Lower leg skin (tissue), 4 donors: ENCODE measurements around the gene MOSPD2. TPM values are rescaled to one million over a fixed set of nuclear protein-coding genes. Genes with fewer than 3 reads are reported as not detected.

Experiments used
- DNase-seq, 2 donors: peaks; one replicate each; pipeline ENCODE4 v3.0.0-alpha.2; 2019; ENCODE audit warnings: low spot score in 2 of 2
- H3K4me3 ChIP-seq: fragments of 200-600 bp; sonication (generic); 2 replicates; pipeline ENCODE4 v1.5.1; 2017; ENCODE audit warnings: mild to moderate bottlenecking, low read depth; ENCODE audit not compliant: poor library complexity, severe bottlenecking
- CTCF ChIP-seq, 3 donors: fragments of 450-650 bp; IDR thresholded peaks; one replicate each; pipeline ENCODE4 v1.5.1; 2016; ENCODE audit warnings: antibody characterized with exemption in 3 of 3, mild to moderate bottlenecking in 3 of 3, moderate library complexity in 2 of 3
- POLR2A ChIP-seq, 2 donors: fragments of 450-650 bp; IDR thresholded peaks; one replicate each; pipeline ENCODE4 v1.6.1; 2016 to 2017; ENCODE audit warnings: antibody characterized with exemption in 2 of 2, mild to moderate bottlenecking in 1 of 2, moderate library complexity in 1 of 2
- WGBS, 2 donors: methylation state at CpG; one replicate each; pipeline ENCODE4 v1.1.5; 2018; 5-methylcytosine and 5-hydroxymethylcytosine counted together
- intact Hi-C: fragments of 100-400 bp; cut with DNase I; formaldehyde crosslinking; loops from one replicate; pipeline ENCODE4 v1.15.0; 2023; ENCODE audit warnings: low total_unique reads
- total RNA-seq, 4 donors: library from RNA; depleted of rRNA; stranded (reverse); fragments of >200 nt; gene quantifications; one replicate each; pipeline ENCODE4 v1.1.0, GENCODE V29; 2016

MOSPD2 gene
- 10 to 100 TPM; 17.3 to 41.5 (median 22.5) TPM for total RNA-seq

GRCh38 chrX:14872851-14873675, at the start of gene MOSPD2, which contains the start of gene FANCB:
TSS of gene MOSPD2 (plus strand) at chrX:14873421. CDS start at chrX:14873529, 108 bp downstream.
TSS of gene FANCB (minus strand) at chrX:14873069. CDS start at chrX:14865510, 7,559 bp downstream.
- peak; percentile 91 to 98 for DNase-seq
- WGBS, 2 donors: 0 to 51% methylated on average over 6 to 77 of the region's 78 CpGs
- TF ChIP-seq CTCF (IDR thresholded peaks at IDR 0.05) (no peak), POLR2A (IDR thresholded peaks at IDR 0.05) (no peak)
- peak within 1 kb of the TSS; percentile 72 for H3K4me3 ChIP-seq
- intact Hi-C loops: no loop called here

- TF ChIP-seq POLR2A (IDR thresholded peaks at IDR 0.05): no peak
- no peak for TF ChIP-seq CTCF (IDR thresholded peaks at IDR 0.05)
- H3K4me3 ChIP-seq: no peak overlapping the region
- intact Hi-C loops: no loop called here
- DNase-seq: no peak
Measured at GRCh38 chrX:14825851-14826250, 47.4 kb upstream of the MOSPD2 start.

GRCh38 chrX:14826319-14826718, 46.9 kb upstream of the MOSPD2 start:
- no peak for TF ChIP-seq CTCF (IDR thresholded peaks at IDR 0.05)
- no peak for TF ChIP-seq POLR2A (IDR thresholded peaks at IDR 0.05)
- WGBS, 2 donors: 58 to 75% methylated on average over 3 of the region's 3 CpGs
- no peak for DNase-seq
- intact Hi-C loops: no loop called here
- no peak overlapping the region for H3K4me3 ChIP-seq

GRCh38 chrX:14829643-14830042, 43.6 kb upstream of the MOSPD2 start:
- TF ChIP-seq POLR2A (IDR thresholded peaks at IDR 0.05) (no peak), CTCF (IDR thresholded peaks at IDR 0.05) (no peak)
- intact Hi-C loops: no loop called here
- no peak for DNase-seq
- no peak overlapping the region for H3K4me3 ChIP-seq
- 63 to 83% methylated on average over 2 of the region's 2 CpGs for WGBS, 2 donors

- 50 to 73% methylated on average over 2 of the region's 2 CpGs for WGBS, 2 donors
- DNase-seq: no peak
- intact Hi-C loops: no loop called here
Measured at GRCh38 chrX:14832151-14832550, 41.1 kb upstream of the MOSPD2 start.

More at GRCh38 chrX:14832151-14832550, 41.1 kb upstream of the MOSPD2 start:
- H3K4me3 ChIP-seq: no peak overlapping the region
- no peak for TF ChIP-seq POLR2A (IDR thresholded peaks at IDR 0.05)
- no peak for TF ChIP-seq CTCF (IDR thresholded peaks at IDR 0.05)
